Measurements from ENCODE around the gene SPTBN1. TPM values are rescaled to one million over a fixed set of nuclear protein-coding genes. Genes with fewer than 3 reads are reported as not detected.

Gene SPTBN1
- total and polyA plus RNA-seq, 8 donors, result 28.7 to 475 (median 193) TPM

GRCh38 chr2:54598347-54599325, 142.5 kb downstream of the SPTBN1 start:
- TF ChIP-seq EP300 (IDR thresholded peaks at IDR 0.05), result no peak
- TF ChIP-seq CTCF (IDR thresholded peaks at IDR 0.05), result no peak
- TF ChIP-seq POLR2A (IDR thresholded peaks at IDR 0.05), result no peak
- TF ChIP-seq POLR2AphosphoS5 (IDR thresholded peaks at IDR 0.05), result no peak
- intact Hi-C loops (cut with DNase I; ENCODE audit: low total_unique reads), result no loop called here
- Histone ChIP-seq H3K27me3 (no peaks in the 10 kb centered on the region), H3K9me3 (no peaks in the 10 kb centered on the region), H3K4me1 (peaks cover 87 to 99% (median 91%) of the 10 kb centered on the region in 4 donors), H3K4me3 (no peak overlapping the region), H3K36me3 (peaks cover 0 to 17% (median 11%) of the 10 kb centered on the region in 4 donors), H3K27ac (peak overlapping the region in 4 of 5 donors; percentile 63 to 81 (median 75))
- 92 to 95% (median 94%) methylated on average over 14 of the region's 14 CpGs for WGBS, 5 donors
- DNase-seq, result no peak

- peaks cover 0 to 17% (median 11%) of the 10 kb centered on the region in 4 donors for H3K36me3 ChIP-seq
- TF ChIP-seq CTCF (IDR thresholded peaks at IDR 0.05), result no peak
- no peak for TF ChIP-seq EP300 (IDR thresholded peaks at IDR 0.05)
- no peak for TF ChIP-seq POLR2A (IDR thresholded peaks at IDR 0.05)
- no peak for TF ChIP-seq POLR2AphosphoS5 (IDR thresholded peaks at IDR 0.05)
- no peaks in the 10 kb centered on the region for H3K9me3 ChIP-seq
- WGBS, 5 donors, result 52 to 76% (median 66%) methylated on average over 5 of the region's 5 CpGs
- DNase-seq, result peak in 1 of 2 donors; percentile 66
- intact Hi-C loops (cut with DNase I; ENCODE audit: low total_unique reads), result no loop called here
- peak overlapping the region; percentile 40 to 81 (median 72) for H3K27ac ChIP-seq
- H3K27me3 ChIP-seq, result no peaks in the 10 kb centered on the region
- peaks cover 91 to 100% (median 95%) of the 10 kb centered on the region in 4 donors for H3K4me1 ChIP-seq
- no peak overlapping the region for H3K4me3 ChIP-seq
Observed at GRCh38 chr2:54599326-54599710, 143.2 kb downstream of the SPTBN1 start.

GRCh38 chr2:54599914-54600313, 143.8 kb downstream of the SPTBN1 start:
- no peaks in the 10 kb centered on the region for H3K9me3 ChIP-seq
- no peaks in the 10 kb centered on the region for H3K27me3 ChIP-seq
- intact Hi-C loops (cut with DNase I; ENCODE audit: low total_unique reads), result no loop called here
- TF ChIP-seq CTCF (IDR thresholded peaks at IDR 0.05) (no peak), POLR2AphosphoS5 (IDR thresholded peaks at IDR 0.05) (peak in 2 of 3 donors; percentile 38 to 61)
- WGBS, 5 donors, result 20 to 39% (median 26%) methylated on average over 4 of the region's 4 CpGs
- peak overlapping the region; percentile 49 to 81 (median 72) for H3K27ac ChIP-seq
- H3K4me1 ChIP-seq, result peaks cover 90 to 100% (median 98%) of the 10 kb centered on the region in 4 donors
- peak; percentile 75 to 77 for DNase-seq
- peaks cover 0 to 17% (median 11%) of the 10 kb centered on the region in 4 donors for H3K36me3 ChIP-seq
- no peak overlapping the region for H3K4me3 ChIP-seq

- 11 to 31% (median 21%) methylated on average over 2 of the region's 2 CpGs for WGBS, 5 donors
- intact Hi-C loops (cut with DNase I; ENCODE audit: low total_unique reads), result no loop called here
- peaks cover 75 to 100% (median 95%) of the 10 kb centered on the region in 4 donors for H3K4me1 ChIP-seq
- peak in 2 of 3 donors; percentile 23 to 38 for TF ChIP-seq POLR2AphosphoS5 (IDR thresholded peaks at IDR 0.05)
- no peak for TF ChIP-seq CTCF (IDR thresholded peaks at IDR 0.05)
- no peak for TF ChIP-seq EP300 (IDR thresholded peaks at IDR 0.05)
- no peaks in the 10 kb centered on the region for H3K9me3 ChIP-seq
- no peak for DNase-seq
- no peaks in the 10 kb centered on the region for H3K27me3 ChIP-seq
- H3K4me3 ChIP-seq, result no peak overlapping the region
- H3K36me3 ChIP-seq, result peaks cover 0 to 17% (median 11%) of the 10 kb centered on the region in 4 donors
- H3K27ac ChIP-seq, result peak overlapping the region; percentile 22 to 81 (median 72)
Observed at GRCh38 chr2:54601339-54601738, 145.2 kb downstream of the SPTBN1 start.

Measured in stomach (tissue), 9 donors.